GM19025 (cell line): ENCODE data around the gene GATAD2B.
"Not testable (repeated sequence)": the region's sequence is repeated elsewhere in the genome, so short reads cannot be mapped to it uniquely, and the experiment has no call there.

ENCODE experiments used
- ATAC-seq: cut with Tn5 transposase; IDR thresholded peaks from one replicate; pipeline ENCODE4 v1.9.1; 2021; ENCODE audit warnings: mild to moderate bottlenecking, low read depth, moderate library complexity; ENCODE audit not compliant: unreplicated experiment

Gene GATAD2B

DNA sequence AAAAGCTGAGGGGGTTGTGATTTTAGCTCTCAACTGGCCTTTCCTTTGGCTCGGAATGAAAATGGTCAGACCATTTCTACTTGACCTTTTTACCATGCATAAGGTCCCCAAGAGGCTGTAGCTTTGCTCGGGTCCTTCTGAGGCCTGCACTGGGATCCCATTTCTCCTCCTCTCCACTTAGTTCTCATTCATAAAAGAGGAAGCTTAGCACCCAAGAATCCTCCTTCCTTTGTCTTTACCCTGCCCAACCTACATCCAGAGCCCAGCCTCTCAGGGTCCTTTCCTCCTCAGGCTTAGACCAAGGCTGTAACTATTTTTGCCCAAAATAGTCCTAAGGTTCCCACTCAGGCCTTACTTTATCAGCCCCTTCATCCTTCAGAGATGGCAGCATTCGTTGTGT lies 153.6 kb downstream of the GATAD2B start:
- no peak for ATAC-seq

DNA sequence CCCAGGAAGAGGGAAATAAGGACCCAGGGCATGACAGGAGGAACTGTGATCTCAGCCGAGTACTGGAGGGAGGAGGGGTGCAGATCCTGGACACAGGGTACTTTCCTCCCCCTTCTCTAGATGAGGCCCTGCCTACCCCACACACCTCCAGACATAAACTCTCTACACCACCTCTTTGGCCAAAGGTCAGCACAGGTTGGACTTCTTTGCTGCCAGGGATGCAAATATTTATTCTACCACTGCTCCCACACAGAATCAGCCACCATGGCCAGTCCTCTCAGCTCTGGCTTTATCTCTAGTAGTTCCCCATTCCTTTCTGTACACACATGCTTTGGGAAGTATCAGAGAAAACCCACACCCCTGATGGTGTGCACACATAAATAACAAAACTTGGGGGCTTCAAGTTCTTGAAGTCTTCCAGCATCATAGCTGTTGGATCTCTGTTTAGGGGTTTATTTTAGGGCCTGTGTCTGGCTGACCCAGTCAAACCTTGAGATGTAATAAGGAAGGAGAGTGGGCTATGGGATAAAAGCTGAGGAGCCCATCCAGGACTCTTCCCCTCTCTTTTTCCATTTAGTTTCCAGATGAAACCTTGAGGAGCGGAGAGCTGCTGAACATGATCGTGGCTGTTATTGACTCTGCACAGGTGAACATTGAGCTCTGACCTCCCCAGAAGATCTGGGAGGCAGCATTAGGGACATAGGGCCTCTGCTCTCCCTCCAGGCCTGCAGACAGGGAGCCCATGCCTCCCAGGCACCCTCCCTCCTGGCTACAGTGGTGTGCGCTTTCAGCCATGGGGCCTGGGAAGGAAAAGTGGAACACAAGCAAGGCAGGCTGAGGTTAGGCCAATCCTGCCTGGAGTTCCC lies 154.2 kb downstream of the GATAD2B start:
- ATAC-seq, result no peak

DNA sequence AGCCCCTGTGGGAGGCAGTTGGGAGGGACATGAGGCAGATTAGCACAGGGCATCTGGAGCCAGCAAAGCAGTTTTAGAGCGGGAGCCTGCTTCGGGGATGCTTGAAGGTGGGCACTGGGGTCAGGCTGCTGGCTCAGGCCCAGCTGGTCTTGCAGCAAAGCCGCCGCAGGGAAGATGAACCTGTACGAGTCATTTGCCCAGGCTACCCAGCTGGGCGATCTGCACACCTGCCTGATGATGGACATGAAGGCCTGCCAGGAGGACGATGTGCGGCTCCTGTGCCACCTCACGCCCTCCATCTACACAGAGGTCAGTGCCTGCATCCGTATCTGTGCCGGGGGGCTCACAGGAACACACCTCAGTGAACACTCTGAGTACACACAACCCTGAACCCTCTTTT lies 155.3 kb downstream of the GATAD2B start:
- ATAC-seq, result no peak

DNA sequence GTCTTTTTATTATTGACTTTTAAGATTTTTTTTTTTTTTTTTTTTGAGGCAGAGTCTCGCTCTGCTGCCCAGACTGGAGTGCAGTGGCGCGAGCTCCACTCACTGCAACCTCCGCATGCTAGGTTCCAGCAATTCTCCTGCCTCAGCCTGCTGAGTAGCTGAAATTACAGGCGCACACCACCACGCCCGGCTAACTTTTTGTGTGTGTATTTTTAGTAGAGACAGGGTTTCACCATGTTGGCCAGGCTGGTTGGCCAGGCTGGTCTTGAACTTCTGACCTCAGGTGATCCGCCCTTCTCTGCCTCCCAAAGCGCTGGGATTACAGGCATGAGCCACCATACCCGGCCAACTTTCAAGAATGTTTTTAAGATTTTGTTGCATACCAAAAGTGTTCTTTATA lies 156.1 kb downstream of the GATAD2B start:
- ATAC-seq, result not testable (repeated sequence)

DNA sequence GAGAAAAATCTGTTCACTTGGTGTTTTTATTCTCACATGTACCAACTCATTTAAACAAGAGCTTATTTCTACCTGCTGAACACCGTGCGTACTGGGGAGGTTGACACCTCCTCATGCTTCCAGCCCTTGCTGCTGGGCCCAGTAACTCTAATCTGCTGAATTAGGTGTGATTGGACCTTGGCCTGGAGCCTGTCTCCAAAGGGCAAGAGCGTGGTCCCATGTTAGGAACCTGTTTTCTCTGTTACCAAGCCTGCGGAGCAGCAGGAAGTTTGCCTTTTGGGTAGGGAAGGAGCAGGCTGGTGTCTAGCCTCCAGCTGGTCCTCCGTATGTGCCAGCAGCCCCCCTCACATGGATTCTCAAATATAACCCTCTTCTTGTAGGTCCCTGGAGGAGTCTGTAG lies 158.5 kb downstream of the GATAD2B start:
- no peak for ATAC-seq

DNA sequence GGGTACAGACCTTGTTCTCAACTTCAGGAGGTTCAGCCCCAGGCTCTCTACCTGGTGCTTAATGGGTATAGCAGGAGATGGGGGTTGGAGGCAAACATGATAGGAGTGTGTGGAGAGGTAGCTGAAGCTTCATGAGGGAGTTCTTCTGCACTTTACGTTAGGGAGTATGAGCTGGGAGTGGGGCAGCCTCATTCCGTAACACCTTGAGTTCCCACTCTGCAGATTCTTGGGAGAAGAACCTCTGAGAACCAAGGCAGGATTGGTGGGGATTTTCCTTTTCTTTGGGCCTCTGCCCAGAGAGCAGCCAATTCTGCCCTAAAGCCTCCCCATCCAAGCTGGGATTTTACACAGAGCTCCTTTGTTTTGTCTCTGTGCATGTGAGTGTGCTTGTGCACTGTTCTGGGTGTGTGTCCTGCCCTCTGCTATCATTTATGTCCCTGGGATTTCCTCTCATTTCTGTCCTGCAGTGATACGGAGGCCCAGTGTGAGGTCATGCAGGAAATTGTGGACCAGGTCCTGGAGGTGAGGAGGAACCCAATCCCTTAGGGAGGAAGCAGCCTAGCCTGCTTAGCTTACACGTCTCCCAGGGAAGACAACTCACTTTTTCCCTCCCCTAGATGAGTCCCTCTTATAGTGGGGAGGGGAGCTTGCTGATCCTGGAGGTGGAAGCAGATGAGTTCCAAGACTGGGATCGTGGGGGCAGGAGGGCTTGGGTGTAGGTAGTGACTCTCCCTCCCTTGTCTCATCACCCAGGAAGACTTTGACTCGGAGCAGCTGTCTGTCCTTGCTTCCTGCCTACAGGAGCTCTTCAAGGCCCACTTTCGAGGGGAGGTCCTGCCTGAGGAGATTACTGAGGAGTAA lies 159.2 kb downstream of the GATAD2B start:
- no peak for ATAC-seq

DNA sequence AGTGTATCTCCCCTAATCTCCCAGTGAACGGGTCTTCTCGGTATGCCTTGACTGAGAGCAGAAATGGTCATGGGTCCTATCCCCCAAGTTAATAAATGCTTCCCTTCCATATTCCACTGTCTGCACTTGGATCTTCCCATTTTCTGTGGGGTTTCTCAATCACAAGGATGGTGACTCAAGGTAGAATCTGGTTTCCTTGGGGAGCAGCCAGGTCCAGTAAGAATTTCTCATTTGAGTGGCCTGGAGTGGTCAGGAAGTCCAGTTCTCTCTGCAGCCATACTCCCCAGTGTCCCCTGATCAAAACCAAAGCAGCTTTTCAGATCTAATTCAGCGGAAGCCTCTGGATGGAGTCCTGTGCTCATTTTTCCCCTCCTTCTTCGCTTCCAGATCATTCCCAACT lies 162.3 kb downstream of the GATAD2B start:
- no peak for ATAC-seq
